NCI-H1436 treated with DMSO at 0.1 percent for 48 hours (cell line): ENCODE measurements around the gene CD37.
"Not testable (repeated sequence)": the region's sequence is repeated elsewhere in the genome, so short reads cannot be mapped to it uniquely, and the experiment has no call there.

ENCODE experiments used
- DNase-seq: peaks from one replicate; lab custom pipeline; 2025; lab: John Stamatoyannopoulos, UW

CD37 gene

DNA sequence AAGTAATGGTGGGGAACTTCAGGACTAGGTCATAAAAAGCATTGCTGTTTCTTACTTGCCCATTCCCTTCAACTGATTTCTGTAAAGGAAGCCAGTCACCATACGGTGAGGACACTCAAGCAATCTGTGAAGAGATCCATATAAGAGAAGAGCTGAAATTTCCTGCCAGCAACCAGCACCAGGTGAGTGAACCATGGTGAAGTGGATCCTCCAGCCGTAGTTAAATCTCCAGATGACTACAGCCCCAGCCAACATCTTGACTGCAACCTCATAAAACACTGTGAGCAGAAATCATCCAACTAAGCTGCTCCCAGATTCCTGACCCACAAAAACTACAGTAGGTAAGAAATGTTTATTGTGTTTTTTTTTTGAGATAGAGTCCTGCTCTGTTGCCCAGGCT, 6.5 kb upstream of the CD37 start:
- DNase-seq: no peak

DNA sequence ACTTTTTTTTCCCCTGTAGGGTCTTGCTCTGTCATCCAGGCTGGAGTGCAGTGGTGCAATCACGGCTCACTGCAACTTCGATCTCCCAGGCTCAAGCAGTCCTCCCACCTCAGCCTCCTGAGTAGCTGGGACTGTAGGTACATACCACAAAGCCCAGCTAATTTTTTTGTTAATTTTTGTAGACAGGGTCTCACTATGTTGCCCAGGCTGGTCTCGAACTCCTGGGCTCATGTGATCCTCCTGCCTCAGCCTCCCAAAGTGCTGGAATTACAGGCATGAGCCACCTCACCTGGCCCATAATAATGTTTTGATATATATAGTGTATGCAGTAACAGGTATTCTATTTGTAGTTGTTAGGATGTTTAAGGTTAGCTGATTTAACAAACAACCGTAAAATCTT, 4.0 kb upstream of the CD37 start:
- not testable (repeated sequence) for DNase-seq

DNA sequence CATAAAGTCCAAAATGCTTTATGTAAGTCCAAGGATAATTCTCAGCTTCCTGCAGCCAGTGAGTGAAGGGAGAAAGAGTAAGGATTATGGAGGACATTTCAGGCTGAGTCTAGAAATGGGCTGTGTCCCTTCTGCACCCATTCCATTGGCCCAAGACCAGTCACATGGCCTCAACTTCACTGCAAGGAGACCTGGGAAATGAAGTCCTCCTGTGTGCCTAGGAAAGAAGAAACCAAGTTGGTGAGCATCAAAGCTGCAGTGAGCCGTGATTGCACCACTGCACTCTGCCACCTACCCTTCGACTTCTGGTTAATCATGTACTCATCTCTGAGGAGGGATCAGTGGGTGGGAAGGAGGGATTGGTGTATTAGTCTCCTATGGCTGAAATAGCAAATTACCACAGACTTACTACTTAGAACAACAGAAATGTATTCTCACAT, 3.6 kb upstream of the CD37 start:
- no peak for DNase-seq

DNA sequence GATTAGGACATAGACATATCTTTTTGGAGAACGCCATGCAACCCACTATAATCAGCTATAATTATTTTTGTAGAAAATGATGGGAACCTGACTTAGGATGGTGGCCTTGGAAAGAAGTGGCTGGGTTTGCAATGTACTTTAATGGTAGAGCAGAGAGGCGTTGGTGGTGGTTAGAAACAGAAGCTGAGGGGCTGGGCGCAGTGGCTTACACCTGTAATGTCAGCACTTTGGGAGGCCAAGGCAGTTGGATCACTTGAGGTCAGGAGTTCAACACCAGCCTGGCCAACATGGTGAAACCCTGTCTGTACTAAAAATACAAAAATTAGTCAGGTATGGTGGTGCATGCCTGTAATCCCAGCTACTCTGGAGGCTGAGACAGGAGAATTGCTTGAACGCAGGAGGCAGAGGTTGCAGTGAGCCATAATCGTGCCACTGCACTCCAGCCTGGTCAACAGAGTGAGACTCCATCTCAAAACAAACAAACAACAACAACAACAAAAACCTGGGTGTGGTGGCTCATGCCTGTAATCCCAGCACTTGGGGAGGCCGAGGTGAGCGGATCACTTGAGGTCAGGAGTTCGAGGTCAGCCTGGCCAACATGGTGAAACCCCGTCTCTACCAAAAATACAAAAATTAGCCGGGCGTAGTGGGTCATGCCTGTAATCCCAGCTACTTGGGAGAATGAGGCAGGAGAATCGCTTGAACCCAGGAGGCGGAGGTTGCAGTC, 2.4 kb upstream of the CD37 start:
- not testable (repeated sequence) for DNase-seq

DNA sequence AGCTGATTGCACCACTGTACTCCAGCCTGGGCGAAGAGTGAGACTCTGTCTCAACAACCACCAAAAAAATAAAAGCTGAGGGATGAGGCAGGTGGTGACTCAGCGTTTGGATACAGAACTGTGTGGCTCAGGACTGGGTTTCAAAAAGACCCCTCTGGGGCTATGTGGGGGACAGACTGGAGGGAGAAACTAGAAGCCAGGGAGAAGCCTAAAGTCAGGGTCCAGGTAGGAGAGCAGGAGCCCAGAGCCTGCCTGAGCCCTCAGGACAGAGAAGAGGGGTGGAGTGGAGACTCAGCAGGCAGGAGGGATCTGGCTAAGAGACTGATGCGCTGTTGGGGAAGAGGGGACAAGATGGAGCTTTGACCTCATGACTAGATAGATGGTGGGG, 1.8 kb upstream of the CD37 start:
- no peak for DNase-seq

DNA sequence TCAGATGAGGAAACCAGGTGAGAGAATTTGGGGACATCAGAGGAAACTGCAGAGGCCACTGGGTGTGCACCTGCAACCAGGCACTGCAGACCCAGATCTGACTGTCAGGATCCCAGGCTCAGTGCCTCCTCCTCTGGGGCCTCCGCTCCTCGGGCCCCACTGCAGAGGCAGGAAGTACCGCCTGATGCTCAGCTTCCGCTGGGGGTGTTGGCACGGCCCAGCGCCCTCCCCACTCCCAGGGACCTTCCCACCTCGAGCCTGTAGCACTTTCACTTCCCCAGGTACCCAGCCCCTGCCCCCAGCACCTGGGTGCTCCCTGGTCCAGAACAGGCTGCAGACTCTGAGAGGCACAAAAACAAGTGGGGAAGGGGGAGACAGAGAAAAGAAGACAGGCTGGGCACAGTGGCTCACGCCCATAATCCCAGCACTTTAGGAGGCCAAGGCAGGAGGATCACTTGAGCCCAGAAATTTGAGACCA, 1.4 kb upstream of the CD37 start:
- no peak for DNase-seq

DNA sequence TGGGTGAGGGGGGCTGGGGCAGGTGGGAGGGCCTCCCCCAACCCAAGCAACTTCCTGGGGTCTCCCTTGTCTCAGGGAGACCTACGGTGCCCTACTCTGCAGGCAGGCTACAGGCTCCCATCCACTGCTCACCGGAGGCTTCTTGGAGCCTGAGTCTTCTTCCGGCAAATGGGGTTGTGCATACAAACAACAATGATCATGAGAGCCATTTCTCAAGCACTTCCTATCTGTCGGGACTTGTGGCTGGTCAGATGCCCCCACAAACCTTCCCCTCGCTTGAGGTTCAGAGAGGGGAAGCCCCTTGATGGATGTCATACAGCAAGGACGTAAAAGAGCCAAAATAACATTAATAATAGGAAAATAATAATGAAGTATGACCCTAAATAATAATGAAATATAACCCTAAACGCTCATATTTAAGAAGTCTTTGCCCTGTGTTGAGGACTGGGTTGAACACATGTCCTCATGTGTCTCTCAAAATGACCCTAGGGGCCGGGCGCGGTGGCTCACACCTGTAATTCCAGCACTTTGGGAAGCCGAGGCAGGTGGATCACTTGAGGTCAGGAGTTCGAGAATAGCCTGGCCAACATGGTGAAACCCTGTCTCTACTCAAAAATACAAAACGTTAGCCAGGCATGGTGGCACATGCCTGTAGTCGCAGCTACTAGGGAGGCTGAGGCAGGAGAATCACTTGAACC, 727 bp downstream of the CD37 start:
- no peak for DNase-seq

DNA sequence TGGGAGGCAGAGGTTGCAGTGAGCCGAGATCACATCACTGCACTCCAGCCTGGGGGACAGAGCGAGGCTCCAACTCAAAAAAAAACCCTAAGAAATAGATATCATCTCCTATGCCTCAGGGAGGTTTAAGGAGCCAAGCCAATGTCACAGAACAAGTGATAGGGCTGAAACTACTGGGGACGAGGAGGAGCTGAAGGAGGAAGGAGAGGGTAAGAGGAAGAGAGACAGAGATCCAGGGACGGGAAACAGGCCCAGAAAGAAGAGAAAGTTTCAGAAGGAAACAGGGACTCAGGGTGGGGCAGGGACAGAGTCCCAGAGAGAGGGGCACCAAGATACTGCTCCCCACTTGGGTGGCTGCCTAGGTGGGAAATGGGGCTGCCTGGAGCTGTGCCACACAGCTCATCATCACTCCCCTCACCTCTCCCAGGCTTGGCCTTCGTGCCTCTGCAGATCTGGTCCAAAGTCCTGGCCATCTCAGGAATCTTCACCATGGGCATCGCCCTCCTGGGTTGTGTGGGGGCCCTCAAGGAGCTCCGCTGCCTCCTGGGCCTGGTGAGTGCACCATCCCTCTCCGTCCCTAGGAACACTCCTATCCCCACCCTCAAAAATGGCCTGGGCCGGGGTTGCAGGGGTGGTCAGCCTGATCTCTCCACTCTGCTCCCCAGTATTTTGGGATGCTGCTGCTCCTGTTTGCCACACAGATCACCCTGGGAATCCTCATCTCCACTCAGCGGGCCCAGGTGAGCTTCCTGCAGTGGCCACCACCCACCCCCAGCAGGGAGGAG, 1.5 kb downstream of the CD37 start:
- DNase-seq: no peak

DNA sequence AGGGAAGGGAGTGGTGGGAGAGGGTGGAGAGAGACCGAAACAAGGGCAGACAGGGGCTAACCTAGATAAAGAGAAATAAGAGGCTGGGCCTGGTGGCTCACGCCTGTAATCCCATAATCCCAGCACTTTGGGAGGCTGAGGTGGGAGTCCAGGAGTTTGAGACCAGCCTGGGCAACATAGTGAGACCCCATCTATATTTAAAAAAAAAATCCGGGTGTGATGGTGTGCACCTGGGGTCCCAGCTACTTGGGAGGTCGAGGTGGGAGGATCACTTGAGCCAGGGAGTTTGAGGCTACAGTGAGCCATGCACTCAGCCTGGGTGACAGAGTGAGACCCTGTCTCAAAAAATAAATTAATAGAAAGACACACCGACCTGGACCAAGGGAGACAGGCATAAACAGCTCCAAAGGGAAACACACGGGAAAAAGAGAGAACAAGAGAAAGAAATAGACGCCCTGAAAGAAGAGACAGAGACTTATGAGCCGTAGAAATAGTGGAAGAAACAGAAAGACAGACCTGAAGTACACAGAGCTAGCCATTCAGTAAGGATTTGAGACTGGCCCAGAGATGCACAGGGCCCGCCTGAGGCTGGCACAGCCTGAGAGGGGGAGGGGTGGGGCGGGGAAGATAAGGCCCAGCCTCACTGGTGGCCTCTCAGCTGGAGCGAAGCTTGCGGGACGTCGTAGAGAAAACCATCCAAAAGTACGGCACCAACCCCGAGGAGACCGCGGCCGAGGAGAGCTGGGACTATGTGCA, 2.2 kb downstream of the CD37 start:
- no peak for DNase-seq

DNA sequence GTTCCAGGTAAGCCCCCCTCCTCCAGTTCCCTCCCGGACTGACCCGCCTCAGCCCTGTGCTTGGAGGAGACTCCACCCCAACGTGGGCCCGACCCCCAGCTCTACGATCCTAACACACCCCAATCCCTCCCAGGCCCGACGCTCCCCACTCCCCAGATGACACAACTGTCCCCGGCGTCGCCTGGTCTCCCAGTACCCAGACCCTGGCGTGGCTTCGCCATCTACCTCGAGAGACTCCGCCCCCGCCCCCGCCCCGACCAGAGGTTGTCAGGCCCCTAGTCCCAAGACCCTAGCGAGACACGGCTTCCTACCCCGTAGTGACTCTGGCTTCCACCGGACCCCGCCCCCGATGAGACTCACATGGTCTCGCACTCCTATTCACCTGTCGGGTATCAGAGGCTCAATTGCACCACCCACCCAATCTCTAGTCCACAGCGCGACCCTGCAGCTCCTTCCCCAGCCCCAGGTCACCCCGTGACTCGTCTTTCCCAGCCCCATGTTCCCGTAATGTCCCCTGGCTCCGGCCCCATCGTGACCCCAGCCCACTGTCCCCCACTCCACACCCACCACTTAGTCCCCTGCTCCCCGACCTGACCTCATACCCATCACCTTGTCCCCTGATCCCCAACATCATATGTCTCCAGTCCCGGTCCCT, 2.9 kb downstream of the CD37 start:
- DNase-seq: no peak

DNA sequence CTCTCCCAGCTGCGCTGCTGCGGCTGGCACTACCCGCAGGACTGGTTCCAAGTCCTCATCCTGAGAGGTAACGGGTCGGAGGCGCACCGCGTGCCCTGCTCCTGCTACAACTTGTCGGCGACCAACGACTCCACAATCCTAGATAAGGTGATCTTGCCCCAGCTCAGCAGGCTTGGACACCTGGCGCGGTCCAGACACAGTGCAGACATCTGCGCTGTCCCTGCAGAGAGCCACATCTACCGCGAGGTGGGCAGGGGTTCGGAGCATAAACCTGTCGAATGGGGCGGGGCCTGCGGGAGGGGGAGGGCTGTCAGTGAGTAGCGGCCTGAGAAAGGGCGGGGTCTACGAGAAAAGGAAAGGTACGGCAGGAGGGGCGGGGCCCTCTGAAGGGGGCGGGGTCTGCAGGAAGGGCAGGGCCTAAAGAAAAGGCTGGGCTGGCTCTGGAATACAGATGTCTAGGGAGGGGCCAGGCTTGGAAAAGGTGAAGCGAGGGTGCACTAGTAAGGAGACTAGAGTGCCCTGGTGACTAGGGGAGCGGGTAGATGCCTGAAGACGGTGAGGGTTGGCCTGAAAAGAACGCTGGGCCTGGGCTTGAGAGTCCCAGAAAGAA, 3.6 kb downstream of the CD37 start:
- DNase-seq: no peak

DNA sequence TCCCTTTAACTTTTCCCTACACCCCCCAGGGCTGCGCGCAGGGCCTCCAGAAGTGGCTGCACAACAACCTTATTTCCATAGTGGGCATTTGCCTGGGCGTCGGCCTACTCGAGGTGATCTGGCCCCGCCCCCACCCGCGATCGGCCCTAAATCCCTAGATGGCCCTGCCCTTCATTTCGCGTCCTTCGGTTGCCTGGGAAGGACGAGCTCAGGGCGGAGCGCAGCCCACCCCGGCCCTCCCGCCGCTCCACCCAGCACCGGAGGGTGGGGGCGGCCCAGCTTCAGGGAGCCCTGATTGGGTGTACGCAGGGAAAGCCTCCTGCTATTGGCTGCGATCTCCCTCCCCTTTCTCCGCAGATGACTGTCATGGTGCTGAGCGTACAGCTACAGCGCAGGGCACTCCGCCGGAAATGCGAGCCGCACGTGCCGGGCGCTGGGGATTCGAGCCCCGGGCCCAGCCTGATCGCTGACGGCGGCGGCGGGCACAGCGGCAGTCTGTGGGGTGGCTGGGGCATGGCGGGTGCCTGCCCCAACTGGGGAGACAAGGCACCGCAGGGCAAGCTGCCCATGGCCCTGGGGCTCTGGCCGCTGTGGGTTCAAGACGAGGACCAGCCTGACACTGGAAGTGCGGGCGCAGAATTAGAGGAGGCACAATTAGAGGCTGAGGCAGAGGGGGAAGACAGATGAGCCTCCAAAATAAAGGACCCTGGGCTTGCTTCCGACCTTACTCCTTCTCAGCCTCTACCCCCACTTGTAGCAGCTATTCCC, 4.3 kb downstream of the CD37 start:
- DNase-seq: no peak

DNA sequence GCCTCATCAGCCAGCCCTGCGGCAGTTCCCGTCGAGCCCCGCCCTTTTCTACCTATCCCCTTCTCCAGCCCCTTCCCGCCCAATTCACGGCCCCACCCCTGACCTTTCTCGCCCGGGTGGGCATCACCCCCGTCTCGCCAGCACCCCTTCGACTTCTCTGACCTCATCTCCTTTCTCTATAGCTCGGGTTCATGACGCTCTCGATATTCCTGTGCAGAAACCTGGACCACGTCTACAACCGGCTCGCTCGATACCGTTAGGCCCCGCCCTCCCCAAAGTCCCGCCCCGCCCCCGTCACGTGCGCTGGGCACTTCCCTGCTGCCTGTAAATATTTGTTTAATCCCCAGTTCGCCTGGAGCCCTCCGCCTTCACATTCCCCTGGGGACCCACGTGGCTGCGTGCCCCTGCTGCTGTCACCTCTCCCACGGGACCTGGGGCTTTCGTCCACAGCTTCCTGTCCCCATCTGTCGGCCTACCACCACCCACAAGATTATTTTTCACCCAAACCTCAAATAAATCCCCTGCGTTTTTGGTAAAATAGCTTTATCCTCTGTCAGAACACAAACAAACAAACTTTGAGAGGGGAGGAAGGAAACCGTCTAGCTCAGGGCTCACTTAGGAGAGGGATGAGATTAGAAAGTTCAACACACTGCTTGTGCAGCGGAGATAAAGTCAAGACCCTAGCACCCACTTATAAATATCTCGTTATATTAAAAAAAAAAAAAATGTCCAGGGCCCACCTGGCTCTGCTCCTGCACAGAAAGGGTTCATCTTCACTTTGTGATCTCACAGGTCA, 5.1 kb downstream of the CD37 start:
- DNase-seq: peak; percentile 86

DNA sequence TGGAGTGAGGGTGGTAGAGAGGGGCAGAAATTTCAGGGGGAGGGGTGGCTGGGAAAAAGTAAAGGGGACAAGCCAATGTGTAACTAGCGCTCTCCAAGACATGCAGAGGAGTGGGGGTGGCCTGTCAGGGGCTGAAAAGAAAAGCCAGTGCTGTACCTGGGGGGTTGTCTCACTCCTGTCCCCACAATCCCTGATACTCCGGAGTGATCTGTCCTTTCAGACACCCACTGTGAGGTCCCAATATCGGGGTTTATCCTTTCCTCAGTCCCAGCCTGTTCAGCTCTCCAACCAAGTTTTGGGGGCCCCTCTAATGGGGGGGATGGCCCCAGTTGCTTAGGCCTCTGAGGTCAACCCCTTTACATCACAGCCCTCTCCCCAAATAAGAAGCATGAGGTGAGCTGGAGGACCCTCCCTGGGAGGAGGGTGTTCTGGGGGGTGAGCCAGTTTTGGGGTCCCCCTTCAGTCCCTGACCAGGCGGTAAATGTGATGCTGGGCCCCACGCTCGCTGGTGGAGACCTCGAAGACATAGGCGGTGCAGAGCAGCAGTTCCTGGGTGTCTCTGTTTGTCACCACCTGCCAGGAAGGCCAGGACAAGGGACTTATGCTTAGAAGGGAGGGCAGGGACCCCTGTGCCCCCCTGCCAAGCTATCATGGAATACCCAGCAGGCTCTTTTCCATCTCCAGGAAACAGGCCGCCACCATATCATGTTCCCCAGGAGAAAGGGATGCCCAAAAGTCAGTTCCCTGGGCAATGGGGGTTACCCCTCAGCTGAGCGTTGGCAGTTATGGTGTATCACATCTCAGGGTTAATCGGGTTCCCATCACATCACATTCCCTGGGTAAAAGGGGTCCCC, 5.9 kb downstream of the CD37 start:
- DNase-seq: no peak

DNA sequence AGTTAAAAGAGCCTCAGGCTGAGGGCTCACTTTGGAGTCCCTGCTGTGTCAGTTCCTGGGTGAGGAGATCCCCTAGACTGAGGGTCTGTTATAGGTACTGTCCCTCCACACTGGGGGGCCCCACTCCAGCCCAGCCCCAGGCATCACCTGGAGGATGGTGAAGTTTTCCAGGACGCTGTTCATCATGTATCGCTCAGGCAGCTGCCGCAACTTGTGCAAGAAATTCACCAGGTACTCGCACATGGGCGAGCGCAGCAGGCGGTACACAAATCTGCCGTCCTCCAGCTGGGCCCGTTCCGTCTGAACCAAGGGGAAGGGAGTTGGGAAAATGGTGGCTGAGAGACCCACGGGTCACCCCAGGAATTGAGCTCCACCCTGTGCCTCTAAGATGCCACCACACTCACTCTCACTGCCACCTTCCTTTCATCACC, 7.1 kb downstream of the CD37 start:
- no peak for DNase-seq

DNA sequence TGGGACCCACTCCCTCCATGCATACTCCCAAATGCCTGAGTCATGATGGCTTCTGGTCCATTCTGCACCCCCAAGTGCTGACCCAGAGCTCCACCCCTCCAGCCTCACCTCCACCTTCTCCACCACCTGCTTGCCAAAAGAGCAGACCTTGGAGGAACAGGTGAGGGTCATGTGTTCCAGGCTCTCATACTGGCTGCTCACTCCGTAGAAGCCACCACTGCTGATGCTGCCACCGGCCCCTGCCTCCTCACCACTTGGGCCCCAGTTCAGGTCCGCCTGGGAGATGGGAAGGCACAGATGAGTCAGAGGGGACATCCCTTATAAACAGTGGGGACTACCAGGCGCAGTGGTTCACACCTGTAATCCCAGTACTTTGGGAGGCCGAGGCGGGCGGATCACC, 7.9 kb downstream of the CD37 start:
- no peak for DNase-seq

DNA sequence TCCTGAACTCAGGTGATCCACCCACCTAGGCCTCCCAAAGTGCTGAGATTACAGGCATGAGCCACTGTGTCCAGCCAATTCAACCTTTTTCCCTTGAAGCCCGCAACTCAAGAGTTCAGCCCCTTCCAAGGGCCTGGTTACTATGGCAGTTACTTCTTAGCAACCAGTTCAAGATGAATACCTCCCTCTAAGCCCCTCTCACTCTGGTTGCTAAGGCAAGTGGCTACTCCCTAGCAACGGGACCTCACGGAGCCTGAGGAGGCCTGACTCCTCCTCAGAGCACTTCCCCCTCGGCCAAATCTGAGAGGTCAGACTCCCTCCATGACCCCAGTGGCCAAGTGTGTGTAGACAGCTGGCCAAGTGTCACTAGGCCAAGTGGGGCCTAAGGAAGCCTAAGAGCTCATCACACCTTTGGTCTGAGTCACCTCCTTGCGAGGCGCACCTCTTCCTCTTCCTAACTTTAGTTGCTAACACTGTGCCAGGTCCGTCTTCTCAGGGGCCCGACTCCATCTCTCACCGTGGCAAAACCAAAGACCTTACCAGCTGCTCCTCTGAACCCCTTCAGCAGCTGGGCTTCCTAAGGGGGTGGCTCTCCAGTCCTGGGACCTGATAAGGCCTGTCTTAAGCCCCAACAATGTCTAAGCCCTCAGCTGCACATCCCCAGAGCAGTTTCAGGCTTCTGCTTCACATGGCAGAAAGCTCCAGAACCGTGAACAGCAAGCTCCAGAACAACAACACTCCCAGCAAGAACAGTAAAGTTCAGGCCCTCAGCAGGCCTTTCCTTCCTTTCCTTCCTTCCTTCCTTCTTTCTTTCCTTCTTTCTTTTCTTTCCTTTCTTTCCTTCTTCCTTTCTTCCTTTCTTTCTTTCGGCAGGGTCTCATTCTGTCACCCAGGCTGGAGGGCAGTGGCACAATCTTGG, 9.6 kb downstream of the CD37 start:
- DNase-seq: no peak
